Lung (tissue), 12 donors: ENCODE measurements around the gene COL1A2. TPM values are rescaled to one million over a fixed set of nuclear protein-coding genes. Genes with fewer than 3 reads are reported as not detected.

Source experiments
- ATAC-seq: fragments of 200-7000 bp; cut with Tn5 transposase; one replicate; pipeline ENCODE4 v1.9.1; 2020; ENCODE audit warnings: moderate number of reproducible peaks; ENCODE audit not compliant: insufficient read depth, low FRiP score
- DNase-seq, 3 donors: peaks; one replicate each; pipeline ENCODE4 v3.0.0-alpha.2; 2013 to 2017
- H3K27ac ChIP-seq, 2 donors: one replicate each; pipeline ENCODE4 v1.5.1; 2013; ENCODE audit warnings: mild to moderate bottlenecking in 2 of 2, moderate library complexity in 2 of 2, control low read depth in 1 of 2, inconsistent platforms in 1 of 2, low read depth in 1 of 2, low read length in 1 of 2
- H3K27me3 ChIP-seq, 3 donors: one replicate each; pipeline ENCODE4 v1.5.1; 2013; ENCODE audit warnings: low read length in 2 of 3; ENCODE audit not compliant: control insufficient read depth in 3 of 3, insufficient read depth in 3 of 3
- H3K36me3 ChIP-seq, 4 donors: one replicate each; pipeline ENCODE4 v1.5.1; 2013; ENCODE audit warnings: low read length in 4 of 4, mild to moderate bottlenecking in 1 of 4, moderate library complexity in 1 of 4; ENCODE audit not compliant: control insufficient read depth in 4 of 4, insufficient read depth in 4 of 4
- H3K4me1 ChIP-seq, 5 donors: one replicate each; pipeline ENCODE4 v1.5.1; 2013; ENCODE audit warnings: low read length in 5 of 5, mild to moderate bottlenecking in 2 of 5, moderate library complexity in 1 of 5; ENCODE audit not compliant: control insufficient read depth in 5 of 5, insufficient read depth in 5 of 5
- H3K4me3 ChIP-seq: one replicate; pipeline ENCODE4 v1.5.1; 2013; ENCODE audit warnings: mild to moderate bottlenecking, control low read depth, moderate library complexity
- H3K9ac ChIP-seq, 2 donors: one replicate each; pipeline ENCODE4 v1.5.1; 2013; ENCODE audit warnings: low read length in 2 of 2, control low read depth in 1 of 2; ENCODE audit not compliant: insufficient read depth in 1 of 2
- H3K9me3 ChIP-seq, 4 donors: one replicate each; pipeline ENCODE4 v1.5.1; 2013; ENCODE audit warnings: low read length in 3 of 4, mild to moderate bottlenecking in 1 of 4, moderate library complexity in 1 of 4; ENCODE audit not compliant: control insufficient read depth in 4 of 4, insufficient read depth in 3 of 4
- CTCF ChIP-seq: IDR thresholded peaks from 2 replicates; pipeline ENCODE4 v1.5.1; 2012; ENCODE audit warnings: mild to moderate bottlenecking; ENCODE audit errors: control extremely low read depth, extremely low read depth
- WGBS, 2 donors: extraction: QIAGEN DNeasy Blood & Tissue Kit; methylation state at CpG; one replicate each; pipeline ENCODE4 v1.1.7; 2013; 5-methylcytosine and 5-hydroxymethylcytosine counted together
- polyA plus RNA-seq, 2 donors: library from polyadenylated mRNA; stranded (reverse); fragments of 200-250 nt; gene quantifications; one replicate each; pipeline ENCODE4 v1.2.1, GENCODE V29; 2013
- total RNA-seq, 2 donors: library from RNA; depleted of rRNA in 1 of 2; stranded (reverse); fragments of >200 nt in 1 of 2; gene quantifications; one replicate each; pipeline ENCODE4 v1.2.1, GENCODE V29; 2014 to 2021
- donor health status: control.
- donor health status: control.
- donor health status: Bipolar disorder and iron deficiency.
- donor health status: healthy.
- donor health status: DM: yes; HTN: yes; CAD: no.

Gene COL1A2
- total and polyA plus RNA-seq, 4 donors, result 66.3 to 1,768 (median 336) TPM

GRCh38 chr7:94350734-94351133, 44.0 kb upstream of the COL1A2 start:
- H3K4me3 ChIP-seq, result no peak overlapping the region
- no peaks in the 10 kb centered on the region for H3K36me3 ChIP-seq
- no peak overlapping the region for H3K9ac ChIP-seq
- H3K4me1 ChIP-seq, result peaks cover 0 to 31% (median 0%) of the 10 kb centered on the region in 5 donors
- 68 to 79% methylated on average over 1 of the region's 1 CpG for WGBS, 2 donors
- no peak for DNase-seq
- H3K27ac ChIP-seq, result no peak overlapping the region
- no peaks in the 10 kb centered on the region for H3K9me3 ChIP-seq
- H3K27me3 ChIP-seq, result no peaks in the 10 kb centered on the region
- no peak for ATAC-seq
- TF ChIP-seq CTCF, result no peak

- Histone ChIP-seq H3K9ac (no peak overlapping the region), H3K27ac (no peak overlapping the region), H3K4me3 (no peak overlapping the region), H3K36me3 (no peaks in the 10 kb centered on the region), H3K9me3 (no peaks in the 10 kb centered on the region), H3K4me1 (peaks cover 0 to 30% (median 0%) of the 10 kb centered on the region in 5 donors), H3K27me3 (no peaks in the 10 kb centered on the region)
- DNase-seq (no peak), ATAC-seq (no peak)
- TF ChIP-seq CTCF, result no peak
- 60 to 65% methylated on average over 4 of the region's 4 CpGs for WGBS, 2 donors
Observed at GRCh38 chr7:94351703-94352102, 43.0 kb upstream of the COL1A2 start.

GRCh38 chr7:94352887-94353286, 41.8 kb upstream of the COL1A2 start:
- TF ChIP-seq CTCF, result no peak
- no peak overlapping the region for H3K9ac ChIP-seq
- WGBS, 2 donors, result 59 to 63% methylated on average over 7 of the region's 7 CpGs
- no peaks in the 10 kb centered on the region for H3K36me3 ChIP-seq
- no peaks in the 10 kb centered on the region for H3K27me3 ChIP-seq
- H3K4me3 ChIP-seq, result no peak overlapping the region
- H3K4me1 ChIP-seq, result peaks cover 0 to 25% (median 0%) of the 10 kb centered on the region in 5 donors
- no peak overlapping the region for H3K27ac ChIP-seq
- H3K9me3 ChIP-seq, result no peaks in the 10 kb centered on the region
- no peak for DNase-seq
- no peak for ATAC-seq

GRCh38 chr7:94354953-94355352, 39.7 kb upstream of the COL1A2 start:
- no peak overlapping the region for H3K4me3 ChIP-seq
- no peak for TF ChIP-seq CTCF
- no peak for ATAC-seq
- H3K9ac ChIP-seq, result no peak overlapping the region
- DNase-seq, result peak in 2 of 3 donors; percentile 44 to 75
- H3K9me3 ChIP-seq, result no peaks in the 10 kb centered on the region
- H3K27ac ChIP-seq, result no peak overlapping the region
- no peaks in the 10 kb centered on the region for H3K36me3 ChIP-seq
- H3K4me1 ChIP-seq, result peaks cover 0 to 16% (median 0%) of the 10 kb centered on the region in 5 donors
- no peaks in the 10 kb centered on the region for H3K27me3 ChIP-seq
